DMS79 (cell line): Measurements from ENCODE around the gene KCNAB3.
"Not testable (repeated sequence)": the region's sequence is repeated elsewhere in the genome, so short reads cannot be mapped to it uniquely, and the experiment has no call there.

ENCODE experiments used
- DNase-seq: peaks from one replicate; lab custom pipeline; 2025; lab: John Stamatoyannopoulos, UW

KCNAB3 gene

DNA sequence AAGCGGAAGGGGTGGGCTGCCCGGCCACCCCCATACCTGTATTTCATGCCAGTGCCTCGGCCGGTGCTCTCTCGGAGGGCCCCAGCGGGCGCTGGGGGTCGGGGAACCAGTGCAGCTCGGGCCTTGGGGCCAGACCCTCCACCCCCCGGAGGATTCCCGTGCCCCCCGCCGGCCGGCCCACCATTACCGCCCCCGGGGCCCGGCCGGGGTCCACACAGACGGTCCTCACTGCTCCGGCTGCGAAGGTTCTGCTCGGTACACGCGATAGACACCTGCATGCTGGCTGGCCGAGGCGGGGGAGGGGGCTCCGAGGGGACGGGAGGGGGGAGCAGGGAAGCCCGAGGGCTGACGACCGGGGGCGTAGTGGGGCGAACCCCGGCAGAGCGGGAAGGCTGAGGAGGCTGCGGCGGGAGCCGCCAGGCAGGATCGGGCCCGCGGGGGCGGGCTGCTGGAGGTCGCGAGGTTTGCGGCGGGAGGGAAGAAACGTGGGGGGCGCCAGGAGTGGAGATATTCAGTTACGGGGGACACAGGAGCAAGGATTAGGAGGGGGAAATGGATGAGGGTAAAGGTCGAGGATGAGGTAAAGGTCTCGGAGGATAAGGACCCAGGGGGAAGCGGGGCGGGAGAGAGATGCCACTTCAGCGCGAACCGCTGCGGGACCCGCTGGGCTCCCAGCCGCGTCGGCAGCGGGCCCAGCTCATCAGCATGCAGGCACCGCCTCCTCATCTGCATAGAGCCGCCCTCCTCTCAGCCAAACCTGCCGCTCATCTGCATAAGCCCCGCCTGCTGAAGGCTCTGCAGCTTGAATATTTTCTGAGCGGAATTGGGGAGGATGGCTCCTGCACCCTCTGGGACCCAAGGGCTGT lies at the start of gene KCNAB3:
TSS of gene KCNAB3 (minus strand) at position 699 of the 866 bp plus-strand sequence. CDS start at position 278, 421 bp downstream.
- DNase-seq, result no peak

DNA sequence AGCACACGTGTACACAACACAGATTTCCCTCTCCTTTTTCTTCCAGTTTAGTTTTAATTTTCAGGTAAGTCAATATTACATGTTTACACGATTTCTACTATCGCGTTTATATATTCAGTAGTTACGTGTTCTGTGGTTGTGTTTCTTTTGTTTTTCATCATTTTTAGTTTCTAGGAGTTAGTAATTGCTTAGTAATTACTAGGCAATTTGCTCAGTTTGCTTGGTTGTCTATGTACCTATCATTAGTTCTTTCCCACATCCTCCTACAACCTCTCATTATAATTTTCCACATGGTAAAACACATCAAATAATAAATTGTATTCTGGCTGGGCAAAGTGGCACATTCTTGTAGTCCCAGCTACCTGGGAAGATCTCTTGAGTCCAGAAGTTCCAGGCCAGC lies 48.1 kb upstream of the KCNAB3 start:
- DNase-seq, result no peak

DNA sequence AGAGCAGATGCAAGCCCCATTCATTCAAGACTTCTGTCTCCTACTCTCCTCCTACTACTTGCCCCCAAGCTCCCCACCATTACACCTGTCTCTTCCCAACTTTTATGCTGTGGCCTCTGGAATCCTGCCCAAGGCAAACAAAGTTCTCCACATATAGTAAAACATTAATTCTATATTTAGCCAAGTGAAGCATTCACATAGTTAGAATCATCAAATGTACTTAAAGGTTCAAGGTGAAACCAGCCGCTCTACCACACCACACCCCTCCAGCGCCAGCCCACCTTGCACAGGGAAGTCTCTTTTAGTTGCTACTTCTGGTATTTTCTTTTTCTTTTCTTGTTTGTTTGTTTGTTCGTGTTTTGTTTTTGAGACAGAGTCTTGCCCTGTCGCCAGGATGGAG lies 47.4 kb upstream of the KCNAB3 start:
- DNase-seq, result no peak

DNA sequence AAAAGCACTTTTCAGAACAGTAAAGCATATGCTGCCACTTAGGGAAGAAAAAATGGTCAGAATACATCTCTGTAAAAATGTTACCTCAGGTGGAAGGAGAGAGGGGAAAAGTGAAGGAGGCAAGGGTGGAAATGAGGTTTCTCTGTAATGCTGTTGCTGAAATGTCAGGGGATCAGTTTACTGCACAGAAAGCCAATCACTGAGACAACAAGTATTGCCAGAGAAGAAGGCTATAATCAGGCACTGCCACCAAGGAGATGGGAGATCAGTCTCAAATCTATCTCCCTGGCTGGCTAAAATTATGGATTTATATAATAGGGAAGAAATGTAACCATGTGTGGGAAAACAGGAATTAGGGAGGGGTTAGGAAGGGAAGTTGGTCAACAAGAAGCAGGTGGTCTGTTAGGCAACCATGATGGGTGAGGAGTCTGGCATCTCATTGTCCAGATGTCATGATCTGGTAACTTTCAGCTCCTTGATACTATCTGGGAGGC lies 45.0 kb upstream of the KCNAB3 start:
- DNase-seq, result no peak

DNA sequence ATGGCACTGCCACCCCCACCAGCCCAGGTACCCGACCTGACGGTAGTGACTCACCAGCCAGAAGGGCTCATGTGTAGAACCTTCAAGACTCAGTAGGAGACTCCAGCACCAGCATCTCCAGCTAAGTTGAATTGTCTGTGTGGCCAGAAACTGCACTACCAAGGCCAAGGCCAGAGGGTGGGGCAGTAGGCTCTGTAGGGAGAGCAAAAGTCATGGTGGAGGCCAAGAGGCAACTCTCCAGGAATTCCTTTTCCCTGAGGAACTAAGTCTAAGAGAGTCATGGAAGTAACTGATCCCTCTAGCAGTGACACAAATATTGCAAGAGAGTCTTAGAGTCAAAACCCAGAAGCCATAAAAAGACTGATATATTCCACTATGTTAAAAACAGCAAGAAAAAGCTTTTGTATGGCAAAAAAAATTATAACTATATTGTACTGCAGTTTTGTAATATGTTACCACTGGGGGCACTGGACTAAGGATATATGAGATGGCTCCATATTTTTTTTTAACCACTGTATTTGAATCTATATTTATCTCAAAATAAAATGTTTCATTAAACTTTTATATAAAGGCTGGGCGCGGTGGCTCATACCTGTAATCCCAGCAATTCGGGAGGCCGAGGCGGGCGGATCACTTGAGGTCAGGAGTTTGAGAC lies 42.6 kb upstream of the KCNAB3 start:
- no peak for DNase-seq

DNA sequence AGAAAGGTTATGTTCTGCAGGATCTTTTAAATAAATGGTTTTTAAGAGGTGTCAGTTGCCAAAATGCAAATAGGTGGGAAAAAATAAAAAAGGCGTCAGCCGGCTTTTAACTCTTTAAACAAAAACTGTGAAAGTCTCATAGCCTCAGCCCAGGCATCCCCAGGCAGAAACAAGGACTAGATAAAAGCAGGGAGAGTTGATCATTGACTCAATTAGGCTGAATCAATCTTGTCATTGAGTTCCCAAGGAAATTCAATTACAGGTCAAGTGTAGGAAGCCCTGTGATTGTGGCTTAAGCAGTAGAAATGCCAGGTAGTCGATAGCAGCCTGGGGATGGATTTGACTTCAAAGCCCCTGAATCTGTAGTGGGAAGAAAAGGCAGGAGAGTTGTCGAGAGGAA lies 42.0 kb upstream of the KCNAB3 start:
- no peak for DNase-seq

DNA sequence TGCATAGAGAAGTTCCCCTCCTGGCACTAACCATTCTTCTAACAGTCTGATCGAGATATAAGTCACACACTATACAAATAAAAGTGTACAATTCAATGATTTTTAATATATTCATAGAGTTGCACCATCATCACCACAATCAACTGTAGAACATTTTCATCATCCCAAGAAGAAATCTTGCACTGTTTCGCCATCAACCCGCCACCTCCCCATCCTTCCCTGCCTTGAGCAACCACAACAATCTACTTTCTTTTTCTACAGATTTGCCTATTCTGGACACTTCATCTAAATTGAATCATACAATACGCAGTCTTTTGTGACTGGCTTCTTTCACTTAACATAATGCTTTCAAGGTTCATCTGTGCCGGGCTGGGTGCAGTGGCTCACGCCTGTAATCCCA lies 39.8 kb upstream of the KCNAB3 start:
- DNase-seq, result no peak

DNA sequence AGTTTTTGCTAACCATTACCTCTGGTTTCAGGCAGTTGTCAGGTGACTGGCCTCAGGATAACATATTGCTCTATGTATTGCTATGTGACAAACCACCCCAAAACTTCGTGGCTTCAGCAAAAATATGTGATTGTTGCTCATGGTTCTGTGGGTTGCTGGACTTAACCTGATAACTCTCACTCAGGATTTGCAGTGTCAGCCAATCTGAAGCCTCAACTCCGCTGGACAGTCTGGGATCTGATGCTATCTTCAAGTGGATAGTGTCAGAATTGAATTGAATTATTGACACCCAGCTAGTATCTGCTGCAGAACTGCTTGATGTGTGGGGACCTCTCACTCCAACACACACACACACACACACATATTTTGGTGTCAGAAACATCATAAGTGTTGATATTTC lies 38.1 kb upstream of the KCNAB3 start:
- no peak for DNase-seq

DNA sequence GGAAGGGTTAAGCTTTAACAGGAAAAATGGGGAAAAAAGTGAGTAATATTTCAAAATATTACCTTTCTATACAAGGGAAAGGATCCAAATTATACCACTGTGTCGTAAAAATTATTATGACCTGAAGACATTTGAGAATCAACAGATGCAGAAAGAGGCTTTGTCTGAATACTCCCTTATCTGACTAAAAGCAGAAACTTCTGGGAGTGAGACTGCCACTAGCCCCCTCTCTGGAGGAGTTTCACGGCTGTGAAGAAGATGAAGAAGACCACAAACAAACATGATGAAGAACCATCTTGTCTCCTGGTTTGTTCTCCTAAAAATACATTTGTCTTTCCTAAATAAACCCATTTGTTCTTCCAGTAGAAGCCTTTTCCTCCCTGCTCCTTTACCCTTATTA lies 31.8 kb upstream of the KCNAB3 start:
- no peak for DNase-seq

DNA sequence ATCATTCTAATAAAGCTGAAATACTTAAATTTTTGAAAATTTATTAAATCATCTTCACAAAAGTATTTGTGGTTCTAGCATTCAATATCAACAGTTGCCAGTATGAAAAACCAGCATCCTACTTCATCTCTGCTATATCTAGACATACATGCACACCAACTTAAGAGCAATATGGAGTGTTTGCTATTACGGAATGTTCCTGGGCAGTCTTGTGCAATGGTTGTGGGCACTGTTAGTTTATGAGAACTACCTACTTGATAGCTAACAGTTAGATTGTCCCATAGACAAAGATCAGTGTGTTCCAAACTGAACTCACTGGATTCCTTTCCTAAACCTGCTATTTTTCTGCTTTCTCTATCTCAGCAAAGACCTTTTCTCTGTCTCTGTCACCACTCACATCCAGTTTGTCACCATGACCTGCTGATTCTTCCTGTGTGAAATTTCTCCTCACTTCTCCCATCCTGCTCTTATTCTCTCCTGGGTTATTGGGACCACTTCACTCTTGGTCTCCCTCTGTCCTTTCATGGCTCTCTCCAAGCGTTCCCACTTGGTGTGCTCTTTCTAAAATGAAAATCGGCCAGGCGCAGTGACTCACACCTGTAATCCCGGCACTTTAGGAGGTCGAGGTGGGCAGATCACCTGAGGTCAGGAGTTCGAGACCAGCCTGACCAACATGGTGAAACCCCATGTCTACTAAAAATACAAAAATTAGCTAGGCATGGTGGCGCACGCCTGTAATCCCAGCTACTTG lies 30.0 kb upstream of the KCNAB3 start:
- DNase-seq, result no peak

DNA sequence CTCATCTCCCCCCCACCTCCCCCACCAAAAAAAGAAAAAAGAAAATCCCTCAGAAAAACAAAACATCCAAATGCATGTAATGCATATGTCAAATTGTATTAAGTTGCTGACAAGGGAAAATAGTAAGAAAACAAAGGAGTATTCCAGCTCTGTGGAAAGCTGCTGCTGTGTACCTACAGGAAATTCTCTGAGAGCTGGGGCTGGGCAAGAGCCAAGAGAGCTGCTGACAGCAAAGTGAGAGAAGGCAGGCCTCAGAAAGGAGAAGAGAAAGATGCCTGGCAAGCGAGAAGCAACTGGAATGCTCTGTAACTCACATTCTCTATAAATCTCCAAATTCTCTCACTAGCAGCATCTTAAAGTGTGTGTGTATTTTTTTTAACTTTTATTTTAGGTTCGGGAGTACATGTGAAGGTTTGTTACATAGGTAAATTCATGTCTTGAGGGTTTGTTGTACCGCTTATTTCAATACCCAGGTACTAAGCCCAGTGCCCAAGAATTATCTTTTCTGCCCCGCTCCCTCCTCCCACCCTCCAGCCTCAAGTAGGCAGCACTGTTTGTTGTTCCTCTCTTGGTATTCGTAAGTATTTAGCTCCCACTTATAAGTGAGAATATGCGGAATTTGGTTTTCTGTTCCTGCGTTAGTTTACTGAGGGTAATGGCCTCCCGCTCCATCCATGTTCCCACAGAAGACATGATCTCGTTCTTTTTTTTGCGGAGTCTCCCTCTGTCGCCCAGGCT lies 26.7 kb upstream of the KCNAB3 start:
- DNase-seq, result no peak

DNA sequence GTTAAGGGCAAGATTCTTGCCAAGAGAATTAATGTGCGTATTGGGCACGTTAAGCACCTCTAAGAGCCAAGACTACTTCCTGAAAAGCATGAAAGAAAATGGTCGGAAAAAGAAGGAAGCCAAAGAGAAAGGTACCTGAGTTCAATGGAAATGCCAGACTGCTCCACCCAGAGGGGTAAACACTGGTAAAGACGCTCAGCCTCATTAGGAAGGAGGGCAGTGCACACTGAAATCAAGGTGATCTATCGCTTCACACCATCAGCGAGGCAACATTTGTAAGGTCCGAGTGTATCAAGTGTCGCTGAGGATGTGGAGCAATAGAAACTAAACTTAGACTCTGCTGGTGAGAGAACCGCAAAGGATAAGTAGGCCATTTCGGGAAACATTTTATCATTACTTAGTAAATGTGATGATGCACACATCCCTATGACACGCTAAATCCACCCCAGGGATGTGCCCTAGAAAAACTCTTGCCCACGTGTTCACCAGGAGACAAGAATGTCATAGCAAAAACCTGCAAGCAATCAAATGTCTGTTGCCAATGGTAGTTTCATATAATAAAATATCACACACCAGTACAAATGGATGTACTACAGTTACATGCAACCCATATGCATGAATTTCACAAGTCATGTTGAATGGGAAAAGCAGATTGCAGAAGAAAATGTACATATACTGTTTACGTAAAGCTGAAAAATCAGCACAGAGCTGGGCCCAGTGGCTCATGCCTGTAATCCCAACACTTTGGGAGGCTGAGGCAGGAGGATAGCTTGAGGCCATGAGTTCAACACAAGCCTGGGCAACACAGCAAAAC lies 26.0 kb upstream of the KCNAB3 start:
- no peak for DNase-seq

DNA sequence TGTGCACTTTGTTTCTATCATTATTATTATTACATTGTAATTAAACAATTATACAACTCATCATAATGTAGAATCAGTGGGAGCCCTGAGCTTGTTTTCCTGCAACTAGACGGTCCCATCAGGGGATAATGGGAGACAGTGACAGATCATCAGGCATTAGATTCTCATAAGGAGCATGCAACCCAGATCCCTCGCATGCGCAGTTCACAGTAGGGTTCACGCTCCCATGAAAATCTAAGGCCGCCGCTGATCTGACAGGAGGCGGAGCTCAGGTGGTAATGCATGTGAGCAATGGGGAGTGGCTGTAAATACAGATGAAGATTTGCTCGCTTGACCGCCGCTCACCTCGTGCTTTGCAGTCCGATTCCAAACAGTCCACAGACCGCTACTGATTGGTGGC lies 23.6 kb upstream of the KCNAB3 start:
- DNase-seq, result not testable (repeated sequence)

DNA sequence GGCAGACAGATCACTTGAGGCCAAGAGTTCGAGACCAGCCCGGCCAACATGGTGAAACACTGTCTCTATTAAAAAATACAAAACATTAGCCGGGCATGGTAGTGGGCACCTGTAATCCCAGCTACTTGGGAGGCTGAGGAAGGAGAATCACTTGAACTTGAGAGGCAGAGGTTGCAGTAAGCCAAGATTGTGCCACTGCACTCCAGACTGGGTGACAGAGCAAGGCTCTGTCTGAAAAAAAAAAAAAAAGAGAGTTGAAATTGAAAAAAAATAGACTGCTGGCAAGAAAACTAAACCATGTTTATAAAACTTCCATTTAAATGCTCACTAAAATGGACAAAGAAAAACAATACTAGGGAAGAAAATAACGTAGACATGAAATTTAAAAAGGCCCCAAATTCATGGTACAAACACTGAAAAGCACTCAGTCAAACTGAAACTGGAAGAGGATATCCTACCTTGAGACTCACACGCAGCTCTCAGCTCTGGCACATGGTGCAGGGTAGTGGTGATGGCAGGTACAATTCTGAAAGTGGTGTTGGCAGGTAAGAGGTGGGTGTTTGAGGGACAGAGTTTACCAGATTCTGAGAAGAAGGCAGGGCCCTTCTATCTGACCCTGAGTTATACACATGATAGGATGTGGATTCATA lies 21.6 kb upstream of the KCNAB3 start:
- DNase-seq, result no peak

DNA sequence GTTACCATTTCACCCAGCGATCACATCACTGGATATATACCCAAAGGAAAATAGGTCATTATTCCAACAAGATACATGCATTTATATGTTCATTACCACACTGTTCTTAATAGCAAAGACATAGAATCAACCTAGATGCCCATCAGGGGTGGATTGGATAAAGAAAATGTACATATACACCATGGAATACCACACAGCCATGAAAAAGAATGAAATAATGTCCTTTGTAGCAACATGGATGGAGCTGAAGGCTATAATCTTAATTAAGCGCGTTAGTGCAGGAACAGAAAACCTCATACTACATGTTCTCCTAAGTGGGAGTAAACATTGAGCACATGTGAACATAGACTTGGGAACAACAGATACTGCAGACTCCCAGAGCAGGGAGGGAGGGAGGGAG lies 20.9 kb upstream of the KCNAB3 start:
- no peak for DNase-seq

DNA sequence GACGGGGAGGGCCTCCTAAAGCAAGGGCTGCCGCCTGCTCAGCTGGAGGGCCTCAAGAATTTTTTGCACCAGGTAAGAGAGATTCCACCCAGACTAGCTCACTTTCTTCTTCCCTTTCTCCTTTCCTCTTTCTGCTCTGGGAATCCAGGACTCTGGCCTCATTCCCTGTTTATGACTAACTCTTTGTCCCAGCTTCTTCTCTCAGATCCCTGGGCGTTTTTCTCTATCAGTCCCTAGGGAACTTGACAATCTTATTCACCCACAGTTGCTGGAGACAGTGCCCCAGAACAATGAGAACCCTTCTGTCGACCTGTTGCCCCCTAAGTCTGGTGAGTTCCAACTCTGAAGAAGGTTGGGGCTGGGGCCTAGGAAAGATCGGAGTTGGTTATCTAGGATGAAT lies 18.0 kb upstream of the KCNAB3 start:
- DNase-seq, result no peak

DNA sequence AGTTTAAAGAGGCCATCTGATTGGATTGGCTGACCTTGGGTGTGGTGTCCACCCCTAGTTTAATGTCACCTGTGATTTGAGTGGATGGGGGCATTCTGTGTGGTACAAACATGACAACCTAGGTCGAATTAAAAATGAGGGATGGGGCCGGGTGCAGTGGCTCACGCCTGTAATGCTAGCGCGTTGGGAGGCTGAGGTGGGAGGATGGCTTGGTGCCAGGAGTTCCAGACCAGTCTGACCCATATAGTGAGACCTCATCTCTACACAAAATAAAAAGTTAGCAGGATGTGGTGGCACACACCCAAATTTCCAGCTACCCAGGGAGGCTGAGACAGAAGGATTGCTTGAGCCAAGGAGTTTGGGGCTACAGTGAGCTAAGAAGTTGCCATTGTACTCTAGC lies 16.8 kb upstream of the KCNAB3 start:
- DNase-seq, result no peak

DNA sequence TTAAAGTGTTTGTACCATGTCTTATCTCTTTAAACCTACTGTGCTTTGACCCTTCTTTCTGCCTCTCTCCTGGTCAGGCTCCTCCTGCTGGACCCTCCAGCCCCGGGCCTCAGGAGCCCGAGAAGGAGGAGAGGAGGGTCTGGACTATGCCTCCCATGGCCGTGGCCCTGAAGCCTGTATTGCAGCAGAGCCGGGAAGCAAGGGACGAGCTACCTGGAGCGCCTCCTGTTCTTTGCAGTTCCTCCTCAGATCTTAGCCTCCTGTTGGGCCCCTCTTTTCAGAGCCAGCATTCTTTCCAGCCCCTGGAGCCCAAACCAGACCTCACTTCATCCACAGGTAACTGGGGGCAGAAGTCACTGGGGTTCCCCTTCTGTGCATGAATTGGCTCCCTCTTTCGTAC lies 16.0 kb upstream of the KCNAB3 start:
- no peak for DNase-seq

DNA sequence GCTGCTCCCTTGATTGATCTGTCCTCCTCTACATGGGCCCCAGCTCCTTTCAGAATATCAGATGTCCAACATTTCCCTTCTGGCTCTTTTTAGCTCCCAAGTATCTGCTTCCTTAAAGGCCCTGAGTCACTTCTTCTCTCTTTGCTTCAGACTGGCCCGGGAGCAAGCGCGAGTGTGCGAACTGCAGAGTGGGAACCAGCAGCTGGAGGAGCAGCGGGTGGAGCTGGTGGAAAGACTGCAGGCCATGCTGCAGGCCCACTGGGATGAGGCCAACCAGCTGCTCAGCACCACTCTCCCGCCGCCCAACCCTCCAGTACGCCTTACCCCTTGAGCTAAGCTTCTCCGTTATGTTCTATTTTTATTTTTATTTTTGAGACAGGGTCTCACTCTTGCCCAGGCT lies 14.7 kb upstream of the KCNAB3 start:
- DNase-seq, result no peak

DNA sequence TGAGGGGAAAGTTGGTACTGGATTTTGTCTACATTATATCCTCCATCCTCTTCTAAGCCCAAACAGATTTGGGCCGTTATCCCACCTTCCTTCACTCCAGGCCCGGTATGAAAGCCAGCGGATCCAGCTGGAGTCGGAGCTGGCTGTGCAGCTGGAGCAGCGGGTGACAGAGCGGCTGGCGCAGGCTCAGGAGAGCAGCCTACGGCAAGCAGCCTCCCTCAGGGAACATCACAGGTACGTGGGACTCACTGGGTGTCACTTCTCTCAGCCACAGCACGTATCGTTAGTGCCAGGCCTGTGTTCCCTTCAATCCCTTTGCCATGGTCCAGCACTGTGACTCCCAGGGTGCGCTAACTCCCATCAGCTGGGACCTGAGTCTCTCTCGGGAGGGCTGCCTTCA lies 13.6 kb upstream of the KCNAB3 start:
- DNase-seq, result no peak

DNA sequence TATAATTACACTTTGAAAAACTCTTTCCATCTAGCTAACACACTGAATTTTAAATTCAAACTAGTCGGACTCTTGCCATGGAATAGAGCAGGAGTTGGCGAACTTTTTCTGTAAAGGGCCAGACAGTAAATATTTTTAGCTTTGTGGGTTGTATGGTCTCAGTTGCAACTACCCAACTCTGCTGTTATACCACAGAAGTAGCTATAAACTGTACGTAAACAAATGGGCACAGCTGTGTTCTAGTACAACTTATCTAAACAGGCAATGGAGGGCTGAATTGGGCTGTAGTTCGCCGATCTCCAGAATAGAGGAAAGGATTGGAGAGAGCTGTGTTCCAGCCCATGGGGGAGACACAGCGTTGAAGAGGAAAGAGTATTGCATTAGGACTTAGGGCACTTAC lies 11.1 kb upstream of the KCNAB3 start:
- DNase-seq, result no peak
